Left colon (tissue), 2 donors: ENCODE data around the gene RNF145. TPM values are rescaled to one million over a fixed set of nuclear protein-coding genes. Genes with fewer than 3 reads are reported as not detected.
A peak's percentile ranks its signal among the peaks of the same experiment; 100 is the strongest.

Source experiments
- ATAC-seq: fragments of 200-7000 bp; cut with Tn5 transposase; one replicate; pipeline ENCODE4 v1.9.1; 2020; ENCODE audit warnings: mild to moderate bottlenecking, moderate library complexity
- DNase-seq, 2 donors: peaks; one replicate each; pipeline ENCODE4 v3.0.0-alpha.2; 2020
- intact Hi-C, 2 donors: fragments of 100-400 bp; cut with DNase I in 1 of 2; cut with micrococcal nuclease in 1 of 2; formaldehyde crosslinking; loops; one replicate each; pipeline versions ENCODE4 v1.11.2 to v1.14.0; 2022; cut with DNase I, micrococcal nuclease
- total RNA-seq, 2 donors: library from RNA; stranded (reverse); fragmentation: NEBNext Ultra II Directional; extraction: Animal tissue kit (Norgen Biotek cat#: 25700); gene quantifications; one replicate each; pipeline ENCODE4 v1.2.1, GENCODE V29; 2021
- donor health status: DM: no; HTN: no; CAD: no.
- donor health status: DM: yes; HTN: yes; CAD: no.

RNF145 gene
- total RNA-seq, 2 donors from 2014 or later, result 67.0 to 69.3 TPM

GRCh38 chr5:159202151-159202550 lies 7.2 kb downstream of the RNF145 start:
- no peak for ATAC-seq

GRCh38 chr5:159199780-159200179 lies 9.6 kb downstream of the RNF145 start:
- DNase-seq, result no peak
- intact Hi-C loops, result no loop called here
- ATAC-seq, result no peak

More at GRCh38 chr5:159202151-159202550, 7.2 kb downstream of the RNF145 start:
- DNase-seq, result no peak
- intact Hi-C loops, result no loop called here

- intact Hi-C loops, result no loop called here
- no peak for DNase-seq
- ATAC-seq, result no peak
These were observed 10.1 kb downstream of the RNF145 start for GRCh38 chr5:159199225-159199624.

GRCh38 chr5:159198063-159199036 lies 11.0 kb downstream of the RNF145 start:
- ATAC-seq, result no peak
- no peak for DNase-seq
- intact Hi-C loops, result no loop called here

GRCh38 chr5:159195775-159196174 lies 13.6 kb downstream of the RNF145 start:
- no peak for DNase-seq
- intact Hi-C loops, result no loop called here
- no peak for ATAC-seq

- intact Hi-C loops, result no loop called here
- ATAC-seq (no peak), DNase-seq (no peak)
These were observed 19.2 kb downstream of the RNF145 start for GRCh38 chr5:159190170-159190569.

- intact Hi-C loops, result no loop called here
- ATAC-seq, result no peak
- no peak for DNase-seq
These were observed 20.0 kb downstream of the RNF145 start for GRCh38 chr5:159189310-159189709.

GRCh38 chr5:159187719-159188118 lies 21.6 kb downstream of the RNF145 start:
- intact Hi-C loops, result no loop called here
- ATAC-seq (no peak), DNase-seq (no peak)

- intact Hi-C loops, result no loop called here
- no peak for DNase-seq
- peak; percentile 53 for ATAC-seq
These were observed 23.0 kb downstream of the RNF145 start for GRCh38 chr5:159186319-159186718.

GRCh38 chr5:159185773-159186172 lies 23.6 kb downstream of the RNF145 start:
- DNase-seq (no peak), ATAC-seq (no peak)
- intact Hi-C loops, result no loop called here

GRCh38 chr5:159184858-159185381 lies 24.4 kb downstream of the RNF145 start:
- intact Hi-C loops, result no loop called here
- no peak for ATAC-seq

GRCh38 chr5:159184236-159184635 lies 25.1 kb downstream of the RNF145 start:
- no peak for DNase-seq
- intact Hi-C loops, result no loop called here
- ATAC-seq, result no peak

More at GRCh38 chr5:159184858-159185381, 24.4 kb downstream of the RNF145 start:
- DNase-seq, result no peak

- intact Hi-C loops, result no loop called here
- DNase-seq (no peak), ATAC-seq (no peak)
These were observed 26.1 kb downstream of the RNF145 start for GRCh38 chr5:159183247-159183646.

GRCh38 chr5:159182691-159183090 lies 26.7 kb downstream of the RNF145 start:
- intact Hi-C loops, result no loop called here
- DNase-seq (no peak), ATAC-seq (no peak)

- DNase-seq (no peak), ATAC-seq (no peak)
- intact Hi-C loops, result no loop called here
These were observed 27.7 kb downstream of the RNF145 start for GRCh38 chr5:159181651-159182050.

- DNase-seq (no peak), ATAC-seq (no peak)
- intact Hi-C loops, result no loop called here
These were observed 28.2 kb downstream of the RNF145 start for GRCh38 chr5:159181152-159181551.

GRCh38 chr5:159179529-159180305 lies 29.6 kb downstream of the RNF145 start:
- intact Hi-C loops, result no loop called here
- ATAC-seq (no peak), DNase-seq (no peak)

GRCh38 chr5:159178978-159179377 lies 30.4 kb downstream of the RNF145 start:
- peak; percentile 86 for ATAC-seq
- intact Hi-C loops, result no loop called here
- DNase-seq, result peak in 1 of 2 donors; percentile 43

GRCh38 chr5:159175547-159175946 lies 33.8 kb downstream of the RNF145 start:
- DNase-seq (no peak), ATAC-seq (no peak)
- intact Hi-C loops, result no loop called here
